Mesendoderm (in vitro differentiated cells): ENCODE measurements around the gene PANX1.

Source experiments
- DNase-seq: peaks from one replicate; pipeline ENCODE4 v3.0.0; 2013
- H2AK5ac ChIP-seq: 2 replicates; pipeline ENCODE4 v1.6.1; 2013; ENCODE audit warnings: low read length, inconsistent platforms
- H2BK120ac ChIP-seq: 2 replicates; pipeline ENCODE4 v1.6.1; 2013; ENCODE audit warnings: low read depth, mild to moderate bottlenecking, low read length, moderate library complexity, mixed read lengths
- H2BK15ac ChIP-seq: replicated peaks from 2 replicates; pipeline ENCODE4 v1.6.1; 2013; ENCODE audit warnings: low read depth, mild to moderate bottlenecking, moderate library complexity
- H2BK5ac ChIP-seq: 2 replicates; pipeline ENCODE4 v1.6.1; 2013; ENCODE audit warnings: low read length, inconsistent platforms
- H3K18ac ChIP-seq: 2 replicates; pipeline ENCODE4 v1.6.1; 2013; ENCODE audit warnings: mild to moderate bottlenecking, low read length, mixed read lengths
- H3K23ac ChIP-seq: one replicate; pipeline ENCODE4 v1.6.1; 2013; ENCODE audit warnings: low read length
- H3K27ac ChIP-seq: 2 replicates; pipeline ENCODE4 v1.5.1; 2013; ENCODE audit warnings: low read depth, mild to moderate bottlenecking, inconsistent platforms, low read length, moderate library complexity
- H3K27me3 ChIP-seq: 2 replicates; pipeline ENCODE4 v1.6.1; 2013; ENCODE audit warnings: low read length, control low read depth, mild to moderate bottlenecking, inconsistent platforms; ENCODE audit not compliant: insufficient read depth, poor library complexity
- H3K36me3 ChIP-seq: 2 replicates; pipeline ENCODE4 v1.6.1; 2013; ENCODE audit warnings: low read length, inconsistent platforms; ENCODE audit not compliant: control insufficient read depth, insufficient read depth
- H3K4ac ChIP-seq: one replicate; pipeline ENCODE4 v1.6.1; 2013; ENCODE audit warnings: low read depth, mild to moderate bottlenecking, low read length, moderate library complexity
- H3K4me1 ChIP-seq: 2 replicates; pipeline ENCODE4 v1.6.1; 2013; ENCODE audit warnings: low read depth, low read length, inconsistent platforms; ENCODE audit not compliant: control insufficient read depth
- H3K4me2 ChIP-seq: 2 replicates; pipeline ENCODE4 v1.6.1; 2013; ENCODE audit warnings: low read length
- H3K4me3 ChIP-seq: 2 replicates; pipeline ENCODE4 v1.5.1; 2013; ENCODE audit warnings: mild to moderate bottlenecking, low read length
- H3K56ac ChIP-seq: one replicate; pipeline ENCODE4 v1.6.1; 2013; ENCODE audit warnings: low read length
- H3K79me1 ChIP-seq: 2 replicates; pipeline ENCODE4 v1.6.1; 2013; ENCODE audit warnings: low read length, inconsistent platforms
- H3K79me2 ChIP-seq: 2 replicates; pipeline ENCODE4 v1.6.1; 2013; ENCODE audit warnings: mild to moderate bottlenecking, low read length; ENCODE audit not compliant: control insufficient read depth, insufficient read depth
- H3K9ac ChIP-seq: 2 replicates; pipeline ENCODE4 v1.6.1; 2013; ENCODE audit warnings: low read length, inconsistent platforms
- H4K5ac ChIP-seq: one replicate; pipeline ENCODE4 v1.6.1; 2013; ENCODE audit warnings: low read length
- H4K8ac ChIP-seq: one replicate; pipeline ENCODE4 v1.6.1; 2013; ENCODE audit warnings: low read depth, mild to moderate bottlenecking, control low read depth, low read length, moderate library complexity
- WGBS: extraction: QIAGEN DNeasy Blood & Tissue Kit; methylation state at CpG from one replicate; pipeline ENCODE4 v1.1.7; 2013; ENCODE audit warnings: low lambda C conversion rate, missing lambda C conversion rate; ENCODE audit not compliant: insufficient coverage; ENCODE audit errors: extremely low coverage; 5-methylcytosine and 5-hydroxymethylcytosine counted together

The PANX1 gene

GRCh38 chr11:94129512-94130297 is 1.1 kb downstream of the PANX1 start:
- WGBS, result no CpG with 5 or more reads among the region's 20 CpGs
- H2BK120ac ChIP-seq, result no peak overlapping the region
- H3K18ac ChIP-seq, result no peak overlapping the region
- no peak overlapping the region for H2BK15ac ChIP-seq
- H3K4me1 ChIP-seq, result peaks cover 28% of the 10 kb centered on the region
- H3K56ac ChIP-seq, result peak overlapping the region; percentile 94
- no peak overlapping the region for H4K5ac ChIP-seq
- H2AK5ac ChIP-seq, result peak overlapping the region; percentile 14
- H3K4ac ChIP-seq, result no peak overlapping the region
- H3K9ac ChIP-seq, result peak overlapping the region; percentile 98
- no peaks in the 10 kb centered on the region for H3K27me3 ChIP-seq
- H3K4me2 ChIP-seq, result peak overlapping the region; percentile 84
- no peak overlapping the region for H2BK5ac ChIP-seq
- H3K79me1 ChIP-seq, result peaks cover 37% of the 10 kb centered on the region
- no peak overlapping the region for H3K27ac ChIP-seq
- no peak overlapping the region for H4K8ac ChIP-seq
- DNase-seq, result no peak
- no peak overlapping the region for H3K23ac ChIP-seq
- H3K79me2 ChIP-seq, result peaks cover 57% of the 10 kb centered on the region
- no peaks in the 10 kb centered on the region for H3K36me3 ChIP-seq
- peak overlapping the region; percentile 81 for H3K4me3 ChIP-seq

- no peaks in the 10 kb centered on the region for H3K36me3 ChIP-seq
- no peak overlapping the region for H3K4me3 ChIP-seq
- H2BK120ac ChIP-seq, result no peak overlapping the region
- H3K79me1 ChIP-seq, result peaks cover 42% of the 10 kb centered on the region
- H2BK15ac ChIP-seq, result no peak overlapping the region
- no peak overlapping the region for H4K5ac ChIP-seq
- DNase-seq, result no peak
- peaks cover 28% of the 10 kb centered on the region for H3K4me1 ChIP-seq
- H3K27ac ChIP-seq, result no peak overlapping the region
- no peak overlapping the region for H3K18ac ChIP-seq
- no peak overlapping the region for H4K8ac ChIP-seq
- no peak overlapping the region for H3K23ac ChIP-seq
- H3K56ac ChIP-seq, result peak overlapping the region; percentile 94
- H3K4me2 ChIP-seq, result peak overlapping the region; percentile 84
- no peaks in the 10 kb centered on the region for H3K27me3 ChIP-seq
- H3K4ac ChIP-seq, result no peak overlapping the region
- H3K79me2 ChIP-seq, result peaks cover 64% of the 10 kb centered on the region
- H2BK5ac ChIP-seq, result no peak overlapping the region
- 100% methylated on average over 1 of the region's 7 CpGs for WGBS
- H3K9ac ChIP-seq, result peak overlapping the region; percentile 98
- H2AK5ac ChIP-seq, result no peak overlapping the region
Measured at GRCh38 chr11:94130298-94131046, 1.8 kb downstream of the PANX1 start.

- peaks cover 70% of the 10 kb centered on the region for H3K79me2 ChIP-seq
- no peak overlapping the region for H2BK15ac ChIP-seq
- no peaks in the 10 kb centered on the region for H3K27me3 ChIP-seq
- no CpG with 5 or more reads among the region's 3 CpGs for WGBS
- peak overlapping the region; percentile 94 for H3K56ac ChIP-seq
- no peak for DNase-seq
- H4K5ac ChIP-seq, result no peak overlapping the region
- H3K4me1 ChIP-seq, result peaks cover 28% of the 10 kb centered on the region
- H3K27ac ChIP-seq, result no peak overlapping the region
- H2BK5ac ChIP-seq, result no peak overlapping the region
- no peak overlapping the region for H3K18ac ChIP-seq
- no peak overlapping the region for H3K4ac ChIP-seq
- H4K8ac ChIP-seq, result no peak overlapping the region
- H2AK5ac ChIP-seq, result no peak overlapping the region
- no peak overlapping the region for H2BK120ac ChIP-seq
- peak overlapping the region; percentile 84 for H3K4me2 ChIP-seq
- peaks cover 44% of the 10 kb centered on the region for H3K79me1 ChIP-seq
- no peak overlapping the region for H3K23ac ChIP-seq
- no peak overlapping the region for H3K4me3 ChIP-seq
- peak overlapping the region; percentile 98 for H3K9ac ChIP-seq
- no peaks in the 10 kb centered on the region for H3K36me3 ChIP-seq
Measured at GRCh38 chr11:94131047-94131717, 2.5 kb downstream of the PANX1 start.

GRCh38 chr11:94131718-94132115 is 3.1 kb downstream of the PANX1 start:
- Histone ChIP-seq H3K4me1 (peaks cover 28% of the 10 kb centered on the region), H3K4me2 (no peak overlapping the region), H3K36me3 (no peaks in the 10 kb centered on the region), H3K4me3 (no peak overlapping the region), H2BK120ac (no peak overlapping the region), H3K18ac (no peak overlapping the region), H3K79me2 (peaks cover 73% of the 10 kb centered on the region), H3K23ac (no peak overlapping the region), H4K8ac (no peak overlapping the region), H3K27me3 (no peaks in the 10 kb centered on the region), H3K56ac (no peak overlapping the region), H3K4ac (no peak overlapping the region), H3K79me1 (peaks cover 44% of the 10 kb centered on the region), H2BK5ac (no peak overlapping the region), H3K9ac (no peak overlapping the region), H2AK5ac (no peak overlapping the region), H2BK15ac (no peak overlapping the region), H4K5ac (no peak overlapping the region), H3K27ac (no peak overlapping the region)
- DNase-seq, result no peak
- WGBS, result no CpG with 5 or more reads among the region's 1 CpG

GRCh38 chr11:94132152-94132558 is 3.5 kb downstream of the PANX1 start:
- WGBS, result no CpG with 5 or more reads among the region's 5 CpGs
- peaks cover 28% of the 10 kb centered on the region for H3K4me1 ChIP-seq
- H3K27ac ChIP-seq, result no peak overlapping the region

More at GRCh38 chr11:94132152-94132558, 3.5 kb downstream of the PANX1 start:
- Histone ChIP-seq H4K8ac (no peak overlapping the region), H3K4ac (no peak overlapping the region), H3K79me1 (peaks cover 44% of the 10 kb centered on the region), H3K18ac (no peak overlapping the region), H2BK120ac (no peak overlapping the region), H2BK5ac (no peak overlapping the region), H3K23ac (no peak overlapping the region), H3K4me2 (no peak overlapping the region), H3K9ac (no peak overlapping the region), H2AK5ac (no peak overlapping the region), H4K5ac (no peak overlapping the region), H3K4me3 (no peak overlapping the region), H3K27me3 (no peaks in the 10 kb centered on the region), H3K79me2 (peaks cover 77% of the 10 kb centered on the region), H3K56ac (no peak overlapping the region), H2BK15ac (no peak overlapping the region), H3K36me3 (no peaks in the 10 kb centered on the region)
- peak; percentile 64 for DNase-seq
